GM12878 (cell line): ENCODE measurements around the gene PDSS2. TPM values are rescaled to one million over a fixed set of nuclear protein-coding genes. Genes with fewer than 3 reads are reported as not detected.

ENCODE experiments used
- ATAC-seq: fragments of 200-7000 bp; cut with Tn5 transposase; 3 replicates; pipeline ENCODE4 v1.9.1; 2020; ENCODE audit warnings: mild to moderate bottlenecking, moderate library complexity
- BruUV-seq: library from RNA; stranded (reverse); fragments of 400-500 nt; replicated peaks from 2 replicates; lab custom pipeline; 2021; lab: Mats Ljungman, UMichigan
- CTCF ChIA-PET: fragments of 300-600 bp; sonication (Branson Sonifier 250); formaldehyde crosslinking; extraction: SDS; loops from one replicate; lab custom pipeline; 2021; ENCODE audit warnings: inconsistent platforms; lab: Yijun Ruan, JAX
- POLR2A ChIA-PET: fragments of 350-600 bp; formaldehyde crosslinking; extraction: SDS; loops from one replicate; lab custom pipeline; 2021; ENCODE audit warnings: inconsistent platforms; lab: Charles Lee
- RAD21 ChIA-PET: fragments of 300-600 bp; sonication (Branson Sonifier 250); formaldehyde crosslinking; loops from one replicate; lab custom pipeline; 2023; ENCODE audit warnings: antibody characterized with exemption; ENCODE audit not compliant: unreplicated experiment; lab: Charles Lee
- SMC1A ChIA-PET: fragments of 300-600 bp; sonication (Branson Sonifier 250); formaldehyde crosslinking; loops from one replicate; lab custom pipeline; 2023; ENCODE audit not compliant: unreplicated experiment, uncharacterized antibody; lab: Charles Lee
- DNase-seq: peaks from one replicate; pipeline ENCODE4 v3.0.0-alpha.2; 2011; ENCODE audit warnings: low read depth, low spot score
- FAIRE-seq: peaks from 3 replicates; lab custom pipeline; 2011; peaks lifted over from hg19 to GRCh38; lab: Jason Lieb, UNC
- H2AFZ ChIP-seq: 2 replicates; pipeline ENCODE4 v1.6.0; 2011; ENCODE audit warnings: low read depth, low read length, control low read depth; ENCODE audit not compliant: control insufficient read depth
- H3K27ac ChIP-seq: 2 replicates; pipeline ENCODE4 v1.5.1; 2011; ENCODE audit warnings: control low read depth; ENCODE audit not compliant: control insufficient read depth, insufficient read depth
- H3K27me3 ChIP-seq, 2 experiments: replicated peaks in 1 of 2; 2 replicates each; pipeline versions ENCODE4 v1.6.0 to v1.6.1; 2011; ENCODE audit warnings: low read length in 1 of 2; ENCODE audit not compliant: control insufficient read depth in 2 of 2, insufficient read depth in 2 of 2
- H3K36me3 ChIP-seq, 2 experiments: 2 replicates each; pipeline ENCODE4 v1.5.1; 2011; ENCODE audit warnings: low read length in 1 of 2; ENCODE audit not compliant: control insufficient read depth in 2 of 2, insufficient read depth in 2 of 2
- H3K4me1 ChIP-seq: 2 replicates; pipeline ENCODE4 v1.6.1; 2011; ENCODE audit warnings: mild to moderate bottlenecking, low read length, moderate library complexity, mixed read lengths; ENCODE audit not compliant: control insufficient read depth, insufficient read depth
- H3K4me2 ChIP-seq: 2 replicates; pipeline ENCODE4 v1.6.0; 2011; ENCODE audit warnings: control low read depth; ENCODE audit not compliant: control insufficient read depth, insufficient read depth
- H3K4me3 ChIP-seq: fragments of 200-600 bp; sonication (generic); 2 replicates; pipeline ENCODE4 v1.5.1; 2016
- H3K79me2 ChIP-seq: 2 replicates; pipeline ENCODE4 v1.6.0; 2011; ENCODE audit warnings: low read length; ENCODE audit not compliant: control insufficient read depth, insufficient read depth
- H3K9ac ChIP-seq: 2 replicates; pipeline ENCODE4 v1.8.0; 2011; ENCODE audit warnings: low read length, control low read depth, mixed read lengths; ENCODE audit not compliant: control insufficient read depth, insufficient read depth
- H3K9me3 ChIP-seq: replicated peaks from 3 replicates; pipeline ENCODE4 v1.5.1; 2011; ENCODE audit warnings: mild to moderate bottlenecking, low read length; ENCODE audit not compliant: control insufficient read depth, insufficient read depth
- H4K20me1 ChIP-seq: 2 replicates; pipeline ENCODE4 v1.6.0; 2011; ENCODE audit not compliant: control insufficient read depth, insufficient read depth
- CBX3 ChIP-seq: fragments of 200-600 bp; sonication (generic); IDR thresholded peaks from 2 replicates; pipeline ENCODE4 v1.6.1; 2016; ENCODE audit warnings: low read depth, borderline replicate concordance
- CEBPB ChIP-seq, 2 experiments: fragments of 150-350 bp in 1 of 2; IDR thresholded peaks; 2 replicates each; pipeline ENCODE4 v1.6.1; 2012 to 2014; ENCODE audit warnings: low read depth in 2 of 2, low read length in 2 of 2, borderline replicate concordance in 1 of 2, inconsistent platforms in 1 of 2
- CREM ChIP-seq: IDR thresholded peaks from 2 replicates; pipeline ENCODE4 v1.6.1; 2014; ENCODE audit warnings: antibody characterized with exemption, low read depth
- CUX1 ChIP-seq: IDR thresholded peaks from 2 replicates; pipeline ENCODE4 v1.6.1; 2012; ENCODE audit warnings: improper control_type of control experiment, low read depth, low read length; ENCODE audit not compliant: insufficient replicate concordance
- E4F1 ChIP-seq: fragments of 450-650 bp; IDR thresholded peaks from 2 replicates; pipeline ENCODE4 v1.6.1; 2018; ENCODE audit warnings: borderline replicate concordance, mild to moderate bottlenecking; ENCODE audit not compliant: partially characterized antibody
- ESRRA ChIP-seq: IDR thresholded peaks from 2 replicates; pipeline ENCODE4 v1.6.1; 2012; ENCODE audit warnings: mild to moderate bottlenecking, low read length, improper control_type of control experiment
- FOXK2 ChIP-seq: fragments of 450-650 bp; IDR thresholded peaks from 2 replicates; pipeline ENCODE4 v1.6.1; 2017; ENCODE audit warnings: mild to moderate bottlenecking, moderate library complexity
- JUND ChIP-seq: IDR thresholded peaks from 2 replicates; pipeline ENCODE4 v1.6.1; 2012; ENCODE audit warnings: low read depth, mild to moderate bottlenecking, low read length, improper control_type of control experiment, moderate library complexity
- NFYA ChIP-seq: IDR thresholded peaks from 2 replicates; pipeline ENCODE4 v1.6.1; 2011; ENCODE audit warnings: low read depth, mild to moderate bottlenecking, low read length, improper control_type of control experiment, borderline replicate concordance
- RAD21 ChIP-seq: IDR thresholded peaks from 2 replicates; pipeline ENCODE4 v1.6.1; 2011; ENCODE audit warnings: mild to moderate bottlenecking, low read depth, low read length, moderate library complexity; ENCODE audit not compliant: insufficient read depth
- WGBS: methylation state at CpG from one replicate; pipeline ENCODE4 v1.1.6; 2016; ENCODE audit warnings: low lambda C conversion rate; ENCODE audit not compliant: insufficient replicate concordance, insufficient coverage; ENCODE audit errors: missing lambda C conversion rate; 5-methylcytosine and 5-hydroxymethylcytosine counted together
- in situ Hi-C: fragments of 300-500 bp; cut with MboI; formaldehyde crosslinking; loops from 9 replicates; pipeline ENCODE4 v1.14.3; 2018; ENCODE audit warnings: mixed read lengths
- intact Hi-C: fragments of 100-400 bp; cut with micrococcal nuclease; formaldehyde crosslinking; loops from one replicate; pipeline ENCODE4 v1.14.2; 2022; ENCODE audit not compliant: unreplicated experiment
- polyA plus RNA-seq, 11 experiments: library from polyadenylated mRNA; depleted of rRNA in 4 of 11; unstranded in 6 of 11; stranded (reverse) in 5 of 11; fragments of >200 nt; fragmentation: Nextera tagmentation in 4 of 11; fragmentation: Illumina TruSeq in 1 of 11; extraction: Ambion mirVana in 4 of 11; extraction: Trizol in 1 of 11; gene quantifications; 1 replicate in 1 of 11; 2 replicates in 10 of 11; pipeline versions ENCODE4 v1.2.1 to v1.2.3, GENCODE V29; 2011 to 2016; ENCODE audit warnings: inconsistent platforms in 2 of 11, missing spikeins in 2 of 11, low read depth in 1 of 11
- total RNA-seq, 4 experiments: library from RNA; depleted of rRNA in 3 of 4; stranded (reverse); fragments of >200 nt in 3 of 4; fragmentation: Illumina TruSeq in 1 of 4; extraction: Trizol in 1 of 4; gene quantifications; 2 replicates each; pipeline versions ENCODE4 v1.2.1 to v1.2.3, GENCODE V29; 2013 to 2021
- TF ChIP-seq, protein P1 (sequence below): fragments of 450-650 bp; IDR thresholded peaks from 2 replicates; pipeline ENCODE4 v1.6.1; 2017; ENCODE audit warnings: mild to moderate bottlenecking, moderate library complexity

The PDSS2 gene
- total and polyA plus RNA-seq, 10 of the 15 experiments (the other 5 are each of a cell fraction or from before 2014, with no cell fraction given) = 7.7 to 15.5 (median 9.6) TPM

DNA sequence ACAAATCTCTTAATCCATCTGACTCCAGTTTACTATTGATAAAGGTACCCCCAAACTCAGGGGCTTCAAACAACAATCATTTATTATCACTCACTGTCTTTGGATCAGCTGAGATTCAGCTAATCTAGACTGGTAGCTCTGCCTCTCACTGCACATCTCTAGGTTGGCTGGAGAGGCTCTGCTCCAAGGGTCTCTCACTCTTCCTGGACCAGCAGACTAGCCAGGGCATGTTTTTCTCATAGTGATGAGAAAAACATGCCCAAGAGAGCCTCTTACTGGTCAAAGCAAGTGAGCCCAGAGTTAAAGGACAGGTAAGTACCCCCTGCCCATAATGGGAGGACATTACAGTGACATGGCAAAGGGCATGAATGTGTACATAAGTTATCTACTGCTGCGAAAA, 228.9 kb downstream of the PDSS2 start (continued):
- TF ChIP-seq CREM = no peak
- TF ChIP-seq, all 136 proteins: peak for 0

DNA sequence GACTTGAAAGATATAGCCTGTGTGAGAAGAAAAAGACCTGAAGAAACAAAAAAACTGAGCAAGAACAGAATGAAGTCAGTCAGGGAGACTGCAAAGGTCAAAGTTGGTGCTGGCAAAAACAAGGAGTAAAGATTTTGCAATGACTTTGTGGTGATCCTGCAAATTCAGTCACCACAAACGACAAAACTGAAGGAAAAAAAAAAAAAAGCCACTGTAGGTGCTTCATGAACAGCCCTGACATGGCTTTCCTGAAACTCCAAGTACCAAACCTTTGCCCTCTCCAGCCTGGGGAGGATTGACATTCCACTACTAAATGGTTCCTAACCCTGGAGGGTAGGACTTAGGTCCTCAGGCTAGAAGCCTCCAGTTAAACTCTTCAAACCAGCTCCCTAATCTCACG, 229.3 kb downstream of the PDSS2 start:
- POLR2A ChIA-PET = interaction anchor here (0.8 kb wide), 1 partner anchor 113 kb away, joined by 5 read pairs; no protein-coding TSS in a partner anchor
- in situ Hi-C loops = no loop called here
- FAIRE-seq = no peak
- TF ChIP-seq NFYA (no peak), RAD21 (no peak), E4F1 (no peak), CBX3 (no peak), CEBPB (IDR thresholded peaks at IDR 0.05; ENCODE audit: borderline replicate concordance in 1 of 2, low read depth in 2 of 2, low read length in 2 of 2) (no peak), JUND (no peak), FOXK2 (no peak), CUX1 (no peak), ESRRA (no peak)
- TF ChIP-seq, protein P1, sequence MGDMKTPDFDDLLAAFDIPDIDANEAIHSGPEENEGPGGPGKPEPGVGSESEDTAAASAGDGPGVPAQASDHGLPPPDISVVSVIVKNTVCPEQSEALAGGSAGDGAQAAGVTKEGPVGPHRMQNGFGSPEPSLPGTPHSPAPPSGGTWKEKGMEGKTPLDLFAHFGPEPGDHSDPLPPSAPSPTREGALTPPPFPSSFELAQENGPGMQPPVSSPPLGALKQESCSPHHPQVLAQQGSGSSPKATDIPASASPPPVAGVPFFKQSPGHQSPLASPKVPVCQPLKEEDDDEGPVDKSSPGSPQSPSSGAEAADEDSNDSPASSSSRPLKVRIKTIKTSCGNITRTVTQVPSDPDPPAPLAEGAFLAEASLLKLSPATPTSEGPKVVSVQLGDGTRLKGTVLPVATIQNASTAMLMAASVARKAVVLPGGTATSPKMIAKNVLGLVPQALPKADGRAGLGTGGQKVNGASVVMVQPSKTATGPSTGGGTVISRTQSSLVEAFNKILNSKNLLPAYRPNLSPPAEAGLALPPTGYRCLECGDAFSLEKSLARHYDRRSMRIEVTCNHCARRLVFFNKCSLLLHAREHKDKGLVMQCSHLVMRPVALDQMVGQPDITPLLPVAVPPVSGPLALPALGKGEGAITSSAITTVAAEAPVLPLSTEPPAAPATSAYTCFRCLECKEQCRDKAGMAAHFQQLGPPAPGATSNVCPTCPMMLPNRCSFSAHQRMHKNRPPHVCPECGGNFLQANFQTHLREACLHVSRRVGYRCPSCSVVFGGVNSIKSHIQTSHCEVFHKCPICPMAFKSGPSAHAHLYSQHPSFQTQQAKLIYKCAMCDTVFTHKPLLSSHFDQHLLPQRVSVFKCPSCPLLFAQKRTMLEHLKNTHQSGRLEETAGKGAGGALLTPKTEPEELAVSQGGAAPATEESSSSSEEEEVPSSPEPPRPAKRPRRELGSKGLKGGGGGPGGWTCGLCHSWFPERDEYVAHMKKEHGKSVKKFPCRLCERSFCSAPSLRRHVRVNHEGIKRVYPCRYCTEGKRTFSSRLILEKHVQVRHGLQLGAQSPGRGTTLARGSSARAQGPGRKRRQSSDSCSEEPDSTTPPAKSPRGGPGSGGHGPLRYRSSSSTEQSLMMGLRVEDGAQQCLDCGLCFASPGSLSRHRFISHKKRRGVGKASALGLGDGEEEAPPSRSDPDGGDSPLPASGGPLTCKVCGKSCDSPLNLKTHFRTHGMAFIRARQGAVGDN = no peak

More for the DNA sequence above, 229.3 kb downstream of the PDSS2 start:
- WGBS = 86% methylated on average over 1 of the region's 2 CpGs
- BruUV-seq = no TSS peak
- no peaks in the 10 kb centered on the region for H3K9me3 ChIP-seq
- H3K36me3 ChIP-seq = no peaks in the 10 kb centered on the region
- H3K27ac ChIP-seq = no peak overlapping the region
- no peak for ATAC-seq
- no peaks in the 10 kb centered on the region for H3K27me3 ChIP-seq
- CTCF ChIA-PET = no interaction called here
- H3K4me1 ChIP-seq = no peaks in the 10 kb centered on the region
- H4K20me1 ChIP-seq = no peaks in the 10 kb centered on the region
- no peak overlapping the region for H3K4me3 ChIP-seq
- H3K9ac ChIP-seq = no peak overlapping the region
- SMC1A ChIA-PET = no interaction called here
- no peak for DNase-seq
- no peak overlapping the region for H3K4me2 ChIP-seq
- RAD21 ChIA-PET = no interaction called here
- no peak overlapping the region for H2AFZ ChIP-seq
- no peaks in the 10 kb centered on the region for H3K79me2 ChIP-seq
- intact Hi-C loops = no loop called here
